ENCODE results near the gene SLC14A1. TPM values are rescaled to one million over a fixed set of nuclear protein-coding genes. Genes with fewer than 3 reads are reported as not detected.
A peak's percentile ranks its signal among the peaks of the same experiment; 100 is the strongest.

The SLC14A1 gene
- total and polyA plus RNA-seq, 2 of the 4 experiments (the other 2 are of a cell fraction), result 20.5 to 31.9 TPM

GRCh38 chr18:45713239-45713638 is 10.7 kb upstream of the SLC14A1 start:
- no peak for ATAC-seq (ENCODE audit: low read depth)
- Histone ChIP-seq H2BK5ac (ENCODE audit: low read depth, low read length, poor library complexity, severe bottlenecking) (no peak overlapping the region), H2BK15ac (ENCODE audit: low read depth, low read length) (no peak overlapping the region; the same call in 2 of the 3 replicates), H3K4me3 (ENCODE audit: insufficient read depth, low read depth, low read length) (no peak overlapping the region), H3K79me1 (ENCODE audit: low read depth in 1 of 2, low read length in 2 of 2) (no peaks in the 10 kb centered on the region), H4K91ac (ENCODE audit: insufficient read depth, low read depth, low read length) (no peak overlapping the region), H4K8ac (ENCODE audit: low read depth in 2 of 2, low read length in 2 of 2) (no peak overlapping the region), H3K9ac (ENCODE audit: low read depth, low read length) (no peak overlapping the region), H3K27me3 (ENCODE audit: control insufficient read depth, insufficient read depth, low read length) (no peaks in the 10 kb centered on the region), H3K56ac (ENCODE audit: extremely low read depth, insufficient read depth, low read length) (no peak overlapping the region), H3K9me1 (ENCODE audit: insufficient read depth, low read length) (peaks cover 7% of the 10 kb centered on the region; the same call in 1 of the 2 replicates), H2BK120ac (ENCODE audit: low read depth, low read length) (no peak overlapping the region), H3K27ac (ENCODE audit: insufficient read depth, low read length) (no peak overlapping the region), H3K18ac (ENCODE audit: low read depth, low read length) (no peak overlapping the region), H2BK20ac (ENCODE audit: low read depth, low read length) (no peak overlapping the region), H4K20me1 (ENCODE audit: insufficient read depth, low read length) (no peaks in the 10 kb centered on the region), H3K4me1 (ENCODE audit: control insufficient read depth, insufficient read depth, low read length) (peaks cover 6% of the 10 kb centered on the region), H3K23ac (ENCODE audit: low read depth, low read length) (0 out of 2 replicates have a peak overlapping the region, but pooled peaks have one; percentile 44), H4K5ac (ENCODE audit: low read depth, low read length) (no peak overlapping the region), H3K4me2 (ENCODE audit: low read depth, low read length) (no peak overlapping the region), H2AK9ac (replicated peaks; ENCODE audit: low read depth, low read length, poor library complexity) (no peak overlapping the region), H2AFZ (replicated peaks; ENCODE audit: low read length, poor library complexity) (no peak overlapping the region), H3K14ac (replicated peaks; ENCODE audit: low read depth, low read length) (no peak overlapping the region), H3K36me3 (ENCODE audit: control insufficient read depth, insufficient read depth, low read length) (no peaks in the 10 kb centered on the region), H3K4ac (ENCODE audit: low read depth, low read length) (no peak overlapping the region), H2AK5ac (ENCODE audit: low read depth, low read length) (no peak overlapping the region), H3K9me3 (ENCODE audit: control insufficient read depth, insufficient read depth, low read length) (peaks cover 14% of the 10 kb centered on the region)
- intact Hi-C loops (cut with micrococcal nuclease), result no loop called here
- DNase-seq, result no peak
- in situ Hi-C loops (cut with MboI; ENCODE audit: low sequenced_read_pairs), result no loop called here
- BruUV-seq (replicated peaks), result no TSS peak
- CTCF ChIA-PET, result no interaction called here
- POLR2A ChIA-PET (ENCODE audit: unreplicated experiment), result no interaction called here
- TF ChIP-seq MXI1 (IDR thresholded peaks at IDR 0.05; ENCODE audit: borderline replicate concordance, low read depth, low read length) (no peak), USF2 (IDR thresholded peaks at IDR 0.05; ENCODE audit: low read depth, low read length) (no peak), RCOR1 (IDR thresholded peaks at IDR 0.05; ENCODE audit: insufficient replicate concordance, low read length) (no peak), CHD1 (IDR thresholded peaks at IDR 0.05; ENCODE audit: low read depth, low read length) (no peak), RFX5 (IDR thresholded peaks at IDR 0.05; ENCODE audit: low read depth, low read length) (no peak), SMC3 (IDR thresholded peaks at IDR 0.05; ENCODE audit: low read depth, low read length) (no peak), RAD21 (IDR thresholded peaks at IDR 0.05; ENCODE audit: low read length) (no peak), CTCF (conservative IDR thresholded peaks at IDR 0.05; ENCODE audit: low read depth, low read length) (no peak), BHLHE40 (IDR thresholded peaks at IDR 0.05; ENCODE audit: low read depth, low read length) (no peak), MAZ (IDR thresholded peaks at IDR 0.05; ENCODE audit: borderline replicate concordance, low read depth, low read length) (no peak), ELK1 (IDR thresholded peaks at IDR 0.05; ENCODE audit: borderline replicate concordance, low read depth, low read length) (no peak), NFE2L2 (IDR thresholded peaks at IDR 0.05; ENCODE audit: low read depth, low read length) (no peak), CEBPB (IDR thresholded peaks at IDR 0.05; ENCODE audit: low read depth, low read length) (no peak), MAFK (IDR thresholded peaks at IDR 0.05; ENCODE audit: low read depth, low read length) (no peak), POLR2A (IDR thresholded peaks at IDR 0.05; ENCODE audit: low read depth, low read length) (no peak), FOS (IDR thresholded peaks at IDR 0.05; ENCODE audit: low read depth, low read length) (no peak)
- no CpG with 5 or more reads among the region's 1 CpG for WGBS, 2 experiments (ENCODE audit: extremely low coverage in 2 of 2, insufficient read length in 1 of 2)
- dilution Hi-C loops (cut with HindIII; ENCODE audit: low sequenced_read_pairs, unreplicated experiment), result no loop called here
